ENCODE data around the gene CDK14.

DNA sequence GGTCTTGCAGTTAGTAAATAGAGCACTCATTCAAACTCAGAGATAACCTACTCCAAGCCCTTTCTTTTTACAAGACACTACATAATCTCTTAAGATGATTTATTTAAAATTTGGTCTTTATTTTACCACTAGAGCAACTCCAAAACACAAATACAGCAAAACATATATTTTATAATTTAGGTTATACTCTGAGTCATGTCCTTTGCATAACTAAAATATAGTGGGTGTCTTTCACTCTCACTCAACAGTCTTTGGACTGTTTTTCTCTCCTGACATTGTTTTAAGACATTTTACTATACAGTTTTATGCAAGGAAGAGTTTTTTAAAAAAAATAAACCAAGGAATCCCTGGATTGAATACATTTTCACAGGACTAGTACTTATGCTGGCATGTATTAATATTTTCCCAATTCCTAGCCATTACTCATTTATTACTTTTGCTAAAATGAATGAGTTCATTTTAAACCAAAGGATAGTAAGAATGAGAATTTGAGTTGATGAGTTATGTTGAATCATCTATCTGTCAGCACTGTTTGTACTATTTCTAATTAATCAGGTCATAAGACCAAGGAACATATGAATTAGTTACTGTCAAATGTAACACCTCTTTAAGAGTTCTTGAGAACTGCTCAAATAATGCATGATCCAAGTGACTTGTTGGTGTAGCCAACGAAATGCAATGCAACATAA is 365.1 kb downstream of the CDK14 start:
- TF ChIP-seq, protein P1, sequence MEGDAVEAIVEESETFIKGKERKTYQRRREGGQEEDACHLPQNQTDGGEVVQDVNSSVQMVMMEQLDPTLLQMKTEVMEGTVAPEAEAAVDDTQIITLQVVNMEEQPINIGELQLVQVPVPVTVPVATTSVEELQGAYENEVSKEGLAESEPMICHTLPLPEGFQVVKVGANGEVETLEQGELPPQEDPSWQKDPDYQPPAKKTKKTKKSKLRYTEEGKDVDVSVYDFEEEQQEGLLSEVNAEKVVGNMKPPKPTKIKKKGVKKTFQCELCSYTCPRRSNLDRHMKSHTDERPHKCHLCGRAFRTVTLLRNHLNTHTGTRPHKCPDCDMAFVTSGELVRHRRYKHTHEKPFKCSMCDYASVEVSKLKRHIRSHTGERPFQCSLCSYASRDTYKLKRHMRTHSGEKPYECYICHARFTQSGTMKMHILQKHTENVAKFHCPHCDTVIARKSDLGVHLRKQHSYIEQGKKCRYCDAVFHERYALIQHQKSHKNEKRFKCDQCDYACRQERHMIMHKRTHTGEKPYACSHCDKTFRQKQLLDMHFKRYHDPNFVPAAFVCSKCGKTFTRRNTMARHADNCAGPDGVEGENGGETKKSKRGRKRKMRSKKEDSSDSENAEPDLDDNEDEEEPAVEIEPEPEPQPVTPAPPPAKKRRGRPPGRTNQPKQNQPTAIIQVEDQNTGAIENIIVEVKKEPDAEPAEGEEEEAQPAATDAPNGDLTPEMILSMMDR (IDR thresholded peaks at IDR 0.05), result no peak
- TF ChIP-seq EP300 (IDR thresholded peaks at IDR 0.05), result no peak
- no peak for TF ChIP-seq POLR2A (IDR thresholded peaks at IDR 0.05)

Measured in upper lobe of left lung (tissue), 4 donors.